ENCODE measurements around the gene EPHB3.

The EPHB3 gene

DNA sequence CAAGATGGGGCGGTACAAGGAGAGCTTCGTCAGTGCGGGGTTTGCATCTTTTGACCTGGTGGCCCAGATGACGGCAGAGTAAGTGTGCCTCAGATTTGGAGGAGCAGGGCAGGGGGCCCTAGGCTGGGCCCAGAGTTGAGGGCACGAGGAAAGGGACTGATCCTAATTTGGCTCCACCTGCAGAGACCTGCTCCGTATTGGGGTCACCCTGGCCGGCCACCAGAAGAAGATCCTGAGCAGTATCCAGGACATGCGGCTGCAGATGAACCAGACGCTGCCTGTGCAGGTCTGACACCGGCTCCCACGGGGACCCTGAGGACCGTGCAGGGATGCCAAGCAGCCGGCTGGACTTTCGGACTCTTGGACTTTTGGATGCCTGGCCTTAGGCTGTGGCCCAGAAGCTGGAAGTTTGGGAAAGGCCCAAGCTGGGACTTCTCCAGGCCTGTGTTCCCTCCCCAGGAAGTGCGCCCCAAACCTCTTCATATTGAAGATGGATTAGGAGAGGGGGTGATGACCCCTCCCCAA lies 19.8 kb downstream of the EPHB3 start:
- DNase-seq (ENCODE audit: low spot score) = no peak

DNA sequence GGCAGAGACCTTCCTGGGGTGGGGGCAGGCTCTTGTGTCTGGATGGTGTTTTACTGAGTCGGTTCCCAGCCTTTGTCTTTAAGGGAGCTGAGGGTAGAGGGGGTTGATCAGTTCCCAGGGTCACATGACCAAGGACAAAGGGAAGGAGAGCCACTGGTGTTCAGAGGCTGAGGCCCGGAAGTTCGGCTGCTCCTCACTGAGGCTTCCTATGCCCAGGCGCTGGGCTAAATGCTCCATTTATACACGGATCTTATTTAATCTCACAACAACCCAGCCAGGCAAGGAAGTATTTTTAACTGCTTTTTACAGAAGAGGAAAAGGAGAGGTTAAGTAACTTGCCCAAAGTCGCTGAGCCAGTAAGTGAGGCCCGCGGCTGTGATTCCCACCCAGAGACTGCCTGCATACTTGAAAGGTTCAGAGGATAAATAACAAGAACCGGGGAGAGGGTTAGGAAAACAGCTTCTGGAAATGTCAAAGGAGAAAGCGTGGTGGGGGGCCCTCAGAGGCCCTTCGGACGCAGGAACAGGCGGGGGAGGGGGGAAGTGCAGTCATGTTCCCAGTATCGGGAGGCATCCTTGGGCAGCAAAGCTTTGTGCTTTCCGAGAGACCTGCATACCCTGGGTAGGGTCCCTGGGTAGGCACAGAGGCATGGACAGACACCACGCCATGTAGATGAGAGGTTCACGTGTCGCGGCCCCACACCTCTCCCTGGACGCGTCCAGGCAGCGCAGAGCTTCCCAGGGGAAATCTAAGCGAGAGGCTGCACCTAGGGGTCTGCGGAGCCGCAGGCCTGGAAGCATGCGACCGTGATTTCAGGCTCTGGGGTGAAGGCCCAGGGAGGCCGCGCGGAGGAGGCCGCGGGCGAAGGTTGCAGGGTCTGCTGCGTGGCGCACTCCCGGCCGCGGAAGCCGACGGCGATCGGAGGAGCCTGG lies 21.3 kb downstream of the EPHB3 start:
- DNase-seq (ENCODE audit: low spot score) = no peak

DNA sequence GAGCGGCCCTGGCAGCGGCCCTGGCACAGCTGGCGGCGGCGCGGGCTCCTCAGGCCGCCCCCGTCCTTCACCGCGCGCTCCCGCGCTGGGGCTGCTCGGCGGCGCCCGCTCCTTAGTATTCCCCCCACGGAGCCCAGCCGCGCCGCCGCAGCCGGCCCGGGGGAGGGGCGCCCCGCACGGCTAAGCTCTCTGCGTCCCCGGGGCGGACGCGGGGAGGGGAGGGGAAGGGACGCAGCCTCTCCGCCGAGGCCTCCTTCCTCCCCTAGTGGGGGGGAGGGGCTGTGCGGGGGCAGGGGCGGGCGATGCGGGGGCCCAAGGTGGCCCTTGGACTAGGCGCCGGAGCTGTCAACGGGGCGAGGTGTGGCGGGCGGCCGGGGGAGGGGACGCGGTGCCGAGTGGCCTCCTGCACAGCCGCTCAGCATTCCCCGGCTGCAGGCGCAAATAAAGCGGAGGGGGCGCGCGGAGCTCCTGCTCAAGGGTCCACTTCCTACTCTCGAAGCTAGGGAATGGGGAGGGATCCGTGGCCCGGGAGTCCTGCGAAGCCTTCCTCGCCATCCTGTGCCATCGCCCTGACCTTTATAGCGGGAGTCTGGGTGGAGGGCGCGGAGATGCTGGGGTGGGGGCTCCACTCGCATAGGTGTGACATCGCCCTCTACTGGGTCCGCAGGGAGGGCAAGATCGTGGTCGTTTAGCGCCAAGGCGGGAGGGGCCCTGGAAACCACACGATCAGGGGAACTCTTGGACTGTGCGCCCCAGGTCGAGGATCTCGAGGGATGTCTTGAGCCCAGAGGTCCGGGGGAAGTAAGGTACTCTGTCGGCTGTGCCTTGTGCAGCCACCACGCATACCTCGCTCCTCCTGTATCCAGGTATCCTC lies 22.2 kb downstream of the EPHB3 start:
- DNase-seq (ENCODE audit: low spot score) = no peak

DNA sequence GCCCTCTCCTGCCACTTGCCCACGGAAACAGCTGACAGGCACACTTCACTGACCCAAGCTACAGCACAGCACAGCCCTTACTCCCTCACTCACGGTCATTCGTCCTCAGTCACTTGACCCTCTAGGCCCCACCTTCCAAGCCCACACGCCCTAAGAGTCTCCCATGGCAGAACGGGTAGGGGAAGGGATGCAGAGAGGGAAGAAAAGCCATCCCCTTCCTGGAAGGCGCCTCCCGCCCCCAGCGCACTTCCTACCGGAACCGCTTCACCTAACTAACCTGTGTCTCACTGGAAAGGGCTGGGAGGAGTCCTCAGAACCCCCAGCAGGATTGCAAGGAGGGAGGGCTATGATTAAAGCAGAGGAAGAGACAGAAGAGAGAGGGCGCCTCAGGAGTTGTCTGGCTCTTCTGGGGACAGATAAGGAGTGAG lies 22.9 kb downstream of the EPHB3 start:
- no peak for DNase-seq (ENCODE audit: low spot score)

DNA sequence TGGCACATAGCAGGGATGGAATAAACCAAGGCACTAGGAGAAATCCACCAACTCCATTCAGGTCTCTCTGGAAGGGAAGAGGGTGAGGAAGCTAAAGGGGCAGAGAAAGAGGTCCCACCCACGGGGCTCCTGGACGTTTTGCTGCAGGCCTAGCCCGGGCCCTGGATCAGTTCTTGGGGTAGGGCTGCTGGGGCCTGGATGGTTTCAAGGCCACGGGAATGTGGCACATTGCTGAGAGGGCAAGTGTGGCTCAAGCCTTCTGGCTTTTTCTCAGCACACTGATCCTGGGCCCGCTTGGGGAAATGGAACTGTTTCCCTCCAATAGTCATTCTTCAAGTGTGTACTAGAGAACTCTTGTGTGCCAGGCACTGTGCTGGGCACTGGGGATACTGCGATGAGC lies 24.0 kb downstream of the EPHB3 start:
- no peak for DNase-seq (ENCODE audit: low spot score)

DNA sequence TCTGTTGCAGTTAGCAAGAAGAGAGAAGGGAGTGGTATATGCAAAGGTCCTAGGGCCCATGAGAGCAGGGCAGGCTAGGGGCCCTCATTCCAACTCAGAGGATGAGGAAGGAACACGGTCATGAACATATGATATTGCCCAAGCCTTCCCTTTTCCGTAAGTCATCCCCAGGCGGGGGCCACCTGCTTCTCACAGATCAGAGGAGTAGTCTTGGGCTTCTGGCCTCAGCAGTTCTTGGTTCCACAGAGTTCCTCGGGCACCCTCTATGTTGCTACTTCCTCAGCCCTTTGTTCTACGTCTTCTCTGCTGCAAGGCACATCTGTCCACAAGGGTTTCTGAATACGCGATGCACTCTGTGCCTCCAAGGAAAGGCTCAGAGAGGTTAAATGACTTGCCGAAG lies 25.3 kb downstream of the EPHB3 start:
- DNase-seq (ENCODE audit: low spot score) = no peak

DNA sequence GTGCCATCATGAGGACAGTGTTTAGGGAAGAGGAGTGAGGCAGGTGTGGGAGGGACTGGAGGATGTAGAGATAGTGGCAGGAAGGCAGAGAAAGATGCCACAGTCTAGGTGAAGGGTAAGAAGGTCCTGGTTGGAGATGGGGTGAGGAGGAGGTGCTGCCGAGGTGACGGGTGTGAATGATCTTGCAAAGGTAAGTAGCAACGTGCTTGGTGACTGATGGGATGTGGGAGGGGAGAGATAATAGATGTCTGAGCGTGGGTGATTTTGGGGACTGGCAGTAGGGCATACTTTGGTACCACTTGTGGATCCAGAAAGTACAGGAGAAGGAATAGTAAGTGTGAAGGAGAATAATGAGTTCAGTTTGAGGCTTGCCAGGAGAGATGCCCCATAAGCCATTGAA lies 27.2 kb downstream of the EPHB3 start:
- DNase-seq (ENCODE audit: low spot score) = no peak

DNA sequence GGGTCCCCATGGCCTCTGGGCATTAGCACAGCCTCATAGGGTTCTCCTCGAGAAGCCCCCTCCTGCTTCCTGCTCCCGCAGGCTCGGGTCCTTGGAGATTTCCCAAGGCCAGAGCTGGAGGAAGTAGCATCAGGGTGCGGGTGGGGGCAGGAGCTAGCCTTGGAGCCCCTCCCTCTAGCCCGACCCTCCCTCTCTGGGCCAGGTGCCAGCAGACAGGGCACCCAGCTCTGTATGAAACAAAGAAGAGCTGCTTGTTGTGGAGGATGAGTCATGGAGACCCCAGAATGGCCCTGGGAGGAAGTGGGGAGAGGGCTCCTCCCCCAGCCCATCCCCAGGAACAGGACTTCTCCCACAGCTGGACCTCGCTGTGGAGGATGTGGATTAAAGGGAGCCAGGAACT lies 29.2 kb downstream of the EPHB3 start:
- no peak for DNase-seq (ENCODE audit: low spot score)

DNA sequence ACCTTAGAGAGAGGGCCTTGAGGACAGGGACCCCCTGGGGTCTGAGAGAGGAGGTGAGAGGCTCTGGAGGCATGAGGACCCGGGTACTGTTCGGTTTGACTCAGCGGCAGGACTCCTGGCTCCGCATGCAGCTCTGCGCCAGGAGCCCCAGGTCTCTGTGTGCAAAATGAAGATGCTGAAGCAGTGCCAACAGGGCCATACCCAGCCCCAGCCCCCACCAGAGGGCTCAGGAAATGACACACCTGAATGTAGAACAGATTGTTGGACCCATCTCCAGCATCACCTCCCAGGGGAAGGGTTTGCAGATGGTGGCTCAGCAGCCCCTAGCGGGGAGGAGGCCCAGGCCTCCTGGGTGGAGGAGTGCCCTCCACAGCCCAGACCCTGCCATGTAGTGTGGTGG lies 30.2 kb downstream of the EPHB3 start:
- no peak for DNase-seq (ENCODE audit: low spot score)

DNA sequence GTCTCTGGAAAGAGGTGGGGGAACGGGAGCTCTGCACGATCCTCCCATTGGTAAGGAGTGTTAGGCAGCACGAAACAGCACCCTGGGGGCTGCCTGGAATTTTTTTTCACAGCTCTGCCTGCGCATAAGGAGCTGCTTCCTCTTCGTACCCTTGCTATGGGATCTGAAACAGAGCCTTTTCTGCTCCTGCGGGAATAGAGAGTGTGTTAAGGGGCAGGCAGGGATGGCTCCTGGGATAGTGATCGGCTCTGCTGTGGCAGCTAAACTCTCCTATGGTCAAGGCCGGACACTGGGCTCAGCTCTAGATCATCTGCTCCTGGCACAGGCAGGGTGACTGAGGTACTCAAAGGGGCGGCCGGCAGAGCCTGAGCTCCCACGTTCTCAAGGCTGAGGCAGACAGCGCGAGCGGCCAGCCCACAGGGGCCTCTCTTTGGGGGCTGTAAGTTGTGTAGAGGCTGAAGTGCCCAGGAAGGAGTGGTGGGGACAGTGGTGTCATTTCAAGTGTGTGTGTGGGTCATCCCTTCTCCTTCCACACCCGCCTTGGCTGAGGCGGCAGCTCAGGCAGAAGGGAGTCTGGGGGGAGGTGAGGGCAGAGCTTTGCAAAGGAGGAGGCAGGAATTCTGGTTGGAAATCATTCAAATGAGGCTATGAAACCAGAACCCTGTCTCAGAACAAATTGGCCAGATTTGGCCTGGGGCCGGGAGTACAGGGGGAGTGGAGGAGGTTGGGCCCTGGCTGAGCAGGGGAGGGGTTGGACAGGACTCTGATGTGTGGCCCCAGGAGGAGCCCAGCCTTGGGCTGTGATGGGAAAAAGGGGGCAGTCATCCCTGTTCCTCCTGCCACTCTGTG lies 31.0 kb downstream of the EPHB3 start:
- DNase-seq (ENCODE audit: low spot score) = no peak

DNA sequence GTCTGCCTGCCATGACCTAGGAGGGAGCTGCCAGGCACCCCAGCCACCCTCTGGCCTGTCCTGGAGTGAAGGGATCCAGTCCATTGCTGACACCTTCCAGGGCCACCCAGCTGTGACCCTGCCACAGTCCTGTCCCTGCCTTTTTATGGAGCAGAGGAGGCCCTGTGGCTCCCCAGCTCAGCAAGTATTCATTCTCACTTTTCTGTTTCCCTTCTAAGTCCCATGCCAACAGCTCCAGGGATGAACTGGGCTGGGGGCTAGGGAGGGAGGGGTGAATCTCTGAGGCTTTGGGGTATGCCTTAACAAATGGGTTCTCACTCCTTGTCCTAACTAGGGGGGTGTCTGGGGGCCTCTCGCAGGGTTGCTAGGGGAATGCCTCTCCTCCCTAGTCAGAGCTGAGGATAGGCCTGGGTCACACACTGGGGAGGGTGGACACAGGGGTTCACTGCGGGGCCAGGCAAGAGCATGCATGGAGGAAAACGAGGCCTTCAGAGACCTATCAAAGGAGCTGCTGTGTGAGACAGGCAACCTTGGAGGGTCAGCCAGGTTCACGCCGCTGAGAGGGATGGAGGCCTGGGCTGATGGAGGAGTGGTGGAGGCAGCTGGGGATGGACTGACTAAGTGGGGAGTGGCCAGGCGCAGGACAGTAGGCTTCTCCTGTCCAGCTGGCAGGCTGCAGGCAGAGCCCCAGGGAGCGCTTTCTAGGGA lies 31.8 kb downstream of the EPHB3 start:
- DNase-seq (ENCODE audit: low spot score) = no peak

DNA sequence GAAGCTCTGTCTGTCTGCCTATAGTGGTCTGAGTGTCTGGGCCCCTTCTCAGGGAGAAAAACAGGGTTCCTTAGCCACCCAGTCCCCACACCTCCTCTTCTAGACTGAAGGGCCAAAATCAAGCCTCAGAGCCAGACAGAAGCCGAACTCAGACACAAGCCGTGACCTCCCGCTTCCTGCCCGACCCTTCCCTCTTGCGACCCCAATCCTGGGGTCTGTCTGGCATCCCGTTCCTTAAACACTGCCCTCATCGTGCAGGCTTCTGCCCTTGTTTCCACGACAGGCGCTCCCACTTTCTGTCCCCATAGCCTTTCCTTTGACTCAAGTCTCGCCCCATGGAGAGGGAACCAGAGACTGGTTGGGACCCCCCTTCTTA lies 32.3 kb downstream of the EPHB3 start:
- DNase-seq (ENCODE audit: low spot score) = no peak

DNA sequence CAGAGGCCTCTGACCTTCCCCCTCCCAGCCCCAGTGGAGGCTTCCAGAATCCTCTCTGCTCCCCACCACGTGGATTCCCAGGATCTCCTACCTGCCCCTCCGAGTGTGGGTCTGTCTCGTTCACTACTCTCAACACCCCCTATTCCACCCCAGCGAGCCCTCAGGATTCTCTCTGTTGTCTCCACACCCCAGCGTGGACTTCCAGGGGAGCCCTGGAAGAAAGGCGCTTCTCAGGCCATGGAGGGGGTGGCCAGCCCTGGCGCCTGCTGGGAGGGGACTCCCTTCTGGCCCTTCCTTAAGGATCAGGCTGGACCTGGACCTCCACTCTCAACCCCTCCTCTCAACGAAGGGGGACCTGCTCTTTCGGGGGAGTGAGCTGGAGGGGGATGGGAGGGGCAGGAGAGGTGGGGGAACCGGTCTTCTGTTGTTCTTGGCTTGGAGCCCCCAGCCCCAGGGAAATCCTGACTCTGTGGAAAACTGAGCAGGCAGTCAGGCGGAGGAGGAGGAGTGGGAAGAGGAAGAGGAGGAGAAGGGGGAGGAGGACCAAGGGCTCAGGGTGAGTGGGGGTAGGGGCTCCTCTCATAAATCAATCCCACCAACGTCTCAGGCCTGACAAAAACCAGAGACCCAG lies 32.9 kb downstream of the EPHB3 start:
- no peak for DNase-seq (ENCODE audit: low spot score)

DNA sequence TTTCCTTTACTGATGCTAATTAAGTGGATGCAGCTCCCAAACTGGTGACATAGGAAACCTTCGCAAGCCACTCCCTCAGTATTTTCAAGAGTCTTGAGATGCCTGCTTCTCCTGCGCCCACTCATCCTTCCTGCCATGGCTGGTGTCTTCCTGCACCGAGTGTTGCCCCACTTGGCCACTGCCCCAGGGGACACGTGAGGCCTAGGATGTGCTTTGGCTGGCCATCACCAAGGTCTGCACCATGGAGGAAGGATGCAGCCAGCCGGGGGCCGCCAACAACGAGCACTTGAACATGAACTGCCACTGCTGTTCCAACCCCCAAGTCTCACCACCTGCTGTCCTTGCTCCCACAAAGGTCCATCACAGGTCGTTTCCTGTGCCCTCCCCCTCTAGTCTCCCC lies 34.1 kb downstream of the EPHB3 start:
- DNase-seq (ENCODE audit: low spot score) = no peak

DNA sequence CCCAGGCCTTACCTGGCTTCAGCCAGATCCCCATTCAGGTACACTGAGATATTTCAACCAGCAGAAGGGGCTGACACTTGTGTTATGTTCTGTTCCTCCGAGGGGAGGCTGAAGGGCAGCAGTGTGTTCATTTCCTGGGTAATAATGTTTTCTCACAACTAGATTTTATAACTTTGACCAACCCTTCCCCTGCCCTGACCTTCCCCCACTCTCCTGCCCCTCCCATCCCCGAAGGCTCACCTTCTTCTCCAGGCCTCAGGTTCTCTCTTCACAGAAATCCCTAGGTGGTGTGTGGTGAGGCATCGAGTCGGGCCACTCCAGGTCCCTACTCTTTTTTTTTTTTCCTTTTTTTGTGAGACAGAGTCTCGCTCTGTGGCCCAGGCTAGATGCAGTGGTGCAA lies 34.6 kb downstream of the EPHB3 start:
- DNase-seq (ENCODE audit: low spot score) = no peak

DNA sequence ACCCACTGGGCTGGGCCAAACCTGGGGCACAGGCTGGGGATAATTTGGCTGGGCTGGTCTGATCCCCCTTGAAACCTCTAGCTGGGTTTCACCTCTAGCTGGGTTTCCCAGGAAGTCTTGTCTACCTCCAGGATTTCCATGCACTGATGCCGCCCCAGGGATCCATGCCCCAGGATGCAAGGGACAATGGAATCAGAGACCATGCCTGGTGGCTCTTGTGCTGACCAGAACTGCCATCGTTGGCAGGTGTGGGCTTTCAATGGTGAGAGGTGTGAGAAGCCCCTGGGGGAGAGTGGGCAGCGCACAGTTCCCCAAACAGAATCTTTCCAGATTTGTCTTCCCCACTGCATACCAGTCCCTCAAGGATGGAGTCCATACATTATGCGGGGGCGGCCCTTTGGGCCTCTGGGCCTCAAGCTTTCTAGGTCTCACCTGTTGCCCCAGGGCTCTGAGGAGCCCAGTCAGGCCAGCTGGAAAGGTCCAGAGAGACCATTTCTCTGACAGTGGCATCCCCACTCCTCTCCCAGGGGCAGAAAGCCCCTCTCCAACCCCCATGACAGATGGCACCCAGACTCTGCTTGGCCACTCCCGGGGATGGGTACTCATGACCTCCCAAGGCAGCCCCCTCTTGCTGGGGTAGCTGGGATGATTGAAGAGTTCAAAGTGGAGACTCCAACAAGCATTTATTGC lies 35.4 kb downstream of the EPHB3 start:
- DNase-seq (ENCODE audit: low spot score) = no peak

DNA sequence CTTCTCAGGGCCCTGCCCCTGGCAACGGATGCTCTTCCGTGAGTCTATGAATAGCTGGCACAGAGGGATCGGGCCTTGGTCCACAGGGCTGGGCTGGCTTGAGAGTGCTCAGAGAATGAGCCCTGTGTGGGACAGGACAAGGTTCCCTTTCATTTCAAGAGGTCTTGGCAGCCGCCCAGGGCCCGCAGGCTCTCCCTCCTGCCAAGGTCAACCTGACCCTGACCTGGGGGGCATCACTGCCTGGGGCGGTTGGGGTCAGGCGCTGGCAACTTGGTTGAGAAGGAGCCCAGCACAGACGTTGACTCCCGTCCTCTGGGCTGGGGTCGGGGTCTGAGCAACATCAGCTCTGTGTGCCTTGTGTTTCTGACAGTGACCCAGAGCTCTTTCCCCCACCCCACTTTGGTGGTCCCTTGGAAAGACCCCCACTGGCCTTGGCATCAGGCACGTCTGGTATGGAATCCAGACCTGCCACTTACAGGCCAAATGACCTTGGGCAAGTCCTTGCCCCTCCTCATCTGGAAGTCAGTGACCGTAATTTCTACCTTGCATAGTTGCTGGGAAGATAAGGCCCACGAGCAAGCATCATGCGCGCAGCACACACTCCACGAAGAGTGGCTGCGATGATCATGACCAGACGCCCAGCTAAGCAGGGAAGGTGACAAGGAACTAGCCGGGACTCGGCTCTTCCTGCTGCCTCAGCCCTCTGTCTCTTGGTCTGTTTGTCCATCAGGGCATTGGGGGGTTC lies 36.4 kb downstream of the EPHB3 start:
- no peak for DNase-seq (ENCODE audit: low spot score)

DNA sequence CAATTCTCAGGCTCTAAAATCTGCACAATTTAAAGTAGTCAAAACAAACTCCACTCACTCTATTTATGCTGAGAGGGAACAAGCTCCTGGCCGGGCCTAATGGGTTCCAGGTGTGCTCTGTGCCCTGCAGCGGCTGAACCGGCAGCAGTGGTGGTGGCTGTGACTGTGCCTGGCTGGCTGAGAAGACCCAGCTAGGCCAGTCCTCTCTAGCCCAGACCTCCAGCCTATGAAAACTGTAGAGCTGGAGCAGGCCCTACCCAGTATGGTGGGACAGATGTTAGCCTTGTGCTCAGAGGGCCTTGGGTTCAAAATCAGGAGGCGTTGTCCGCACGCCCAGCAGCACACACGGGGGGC lies 37.0 kb downstream of the EPHB3 start:
- no peak for DNase-seq (ENCODE audit: low spot score)

DNA sequence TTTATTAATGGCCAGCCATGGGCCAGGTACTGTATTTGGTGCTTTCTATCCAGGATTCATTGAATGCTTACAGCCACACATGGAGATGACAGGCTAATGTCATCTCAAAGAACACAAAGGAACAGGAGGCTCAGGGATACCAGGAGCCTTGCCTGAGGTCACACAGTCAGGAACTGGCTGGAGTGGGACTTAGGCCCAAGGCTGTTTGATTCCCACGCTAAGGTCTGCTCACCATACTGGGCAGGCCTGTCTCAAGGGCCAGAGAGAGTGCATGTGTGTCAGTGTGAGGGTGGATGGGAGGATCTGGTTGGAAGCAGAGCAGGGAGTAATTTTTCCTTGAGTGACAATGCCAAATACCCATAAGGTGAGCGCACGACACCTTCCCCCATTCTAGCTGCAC lies 37.6 kb downstream of the EPHB3 start:
- DNase-seq (ENCODE audit: low spot score) = no peak
